ENCODE results near the gene ARSI. TPM values are rescaled to one million over a fixed set of nuclear protein-coding genes. Genes with fewer than 3 reads are reported as not detected.
"Not testable (repeated sequence)": the region's sequence is repeated elsewhere in the genome, so short reads cannot be mapped to it uniquely, and the experiment has no call there.

ARSI gene
- polyA plus RNA-seq, 1 donor, result 2.2 TPM

- DNase-seq, result no peak
- H3K36me3 ChIP-seq (ENCODE audit: control insufficient read depth, insufficient read depth, low read length), result no peaks in the 10 kb centered on the region
- H3K27ac ChIP-seq (ENCODE audit: low read length), result no peak overlapping the region
- no CpG with 5 or more reads among the region's 12 CpGs for WGBS (ENCODE audit: insufficient coverage, low lambda C conversion rate)
- H3K27me3 ChIP-seq (ENCODE audit: control insufficient read depth, insufficient read depth, low read length), result no peaks in the 10 kb centered on the region
- no peaks in the 10 kb centered on the region for H3K4me1 ChIP-seq (ENCODE audit: control insufficient read depth, insufficient read depth, low read length)
- no peaks in the 10 kb centered on the region for H3K9me3 ChIP-seq (ENCODE audit: control insufficient read depth, low read depth, low read length)
- H3K4me3 ChIP-seq (ENCODE audit: low read length), result no peak overlapping the region
Observed at GRCh38 chr5:150256410-150257064, 46.2 kb downstream of the ARSI start.

- Histone ChIP-seq H3K4me3 (ENCODE audit: low read length) (no peak overlapping the region), H3K27me3 (ENCODE audit: control insufficient read depth, insufficient read depth, low read length) (no peaks in the 10 kb centered on the region), H3K36me3 (ENCODE audit: control insufficient read depth, insufficient read depth, low read length) (no peaks in the 10 kb centered on the region), H3K9me3 (ENCODE audit: control insufficient read depth, low read depth, low read length) (no peaks in the 10 kb centered on the region), H3K4me1 (ENCODE audit: control insufficient read depth, insufficient read depth, low read length) (no peaks in the 10 kb centered on the region), H3K27ac (ENCODE audit: low read length) (no peak overlapping the region)
- no peak for DNase-seq
- WGBS (ENCODE audit: insufficient coverage, low lambda C conversion rate), result no CpG with 5 or more reads among the region's 6 CpGs
Observed at GRCh38 chr5:150255659-150256409, 46.9 kb downstream of the ARSI start.

GRCh38 chr5:150254774-150255173, 47.9 kb downstream of the ARSI start:
- Histone ChIP-seq H3K27me3 (ENCODE audit: control insufficient read depth, insufficient read depth, low read length) (no peaks in the 10 kb centered on the region), H3K36me3 (ENCODE audit: control insufficient read depth, insufficient read depth, low read length) (no peaks in the 10 kb centered on the region), H3K4me1 (ENCODE audit: control insufficient read depth, insufficient read depth, low read length) (no peaks in the 10 kb centered on the region), H3K27ac (ENCODE audit: low read length) (no peak overlapping the region), H3K9me3 (ENCODE audit: control insufficient read depth, low read depth, low read length) (no peaks in the 10 kb centered on the region), H3K4me3 (ENCODE audit: low read length) (no peak overlapping the region)
- WGBS (ENCODE audit: insufficient coverage, low lambda C conversion rate), result no CpG with 5 or more reads among the region's 4 CpGs
- DNase-seq, result no peak

GRCh38 chr5:150254363-150254762, 48.3 kb downstream of the ARSI start:
- no peak overlapping the region for H3K4me3 ChIP-seq (ENCODE audit: low read length)
- no peaks in the 10 kb centered on the region for H3K36me3 ChIP-seq (ENCODE audit: control insufficient read depth, insufficient read depth, low read length)
- H3K4me1 ChIP-seq (ENCODE audit: control insufficient read depth, insufficient read depth, low read length), result no peaks in the 10 kb centered on the region
- no peak for DNase-seq
- no CpG with 5 or more reads among the region's 7 CpGs for WGBS (ENCODE audit: insufficient coverage, low lambda C conversion rate)
- no peak overlapping the region for H3K27ac ChIP-seq (ENCODE audit: low read length)
- no peaks in the 10 kb centered on the region for H3K27me3 ChIP-seq (ENCODE audit: control insufficient read depth, insufficient read depth, low read length)
- no peaks in the 10 kb centered on the region for H3K9me3 ChIP-seq (ENCODE audit: control insufficient read depth, low read depth, low read length)

GRCh38 chr5:150253416-150254208, 49.1 kb downstream of the ARSI start:
- Histone ChIP-seq H3K27me3 (ENCODE audit: control insufficient read depth, insufficient read depth, low read length) (no peaks in the 10 kb centered on the region), H3K4me1 (ENCODE audit: control insufficient read depth, insufficient read depth, low read length) (no peaks in the 10 kb centered on the region), H3K27ac (ENCODE audit: low read length) (no peak overlapping the region), H3K36me3 (ENCODE audit: control insufficient read depth, insufficient read depth, low read length) (no peaks in the 10 kb centered on the region), H3K4me3 (ENCODE audit: low read length) (no peak overlapping the region), H3K9me3 (ENCODE audit: control insufficient read depth, low read depth, low read length) (no peaks in the 10 kb centered on the region)
- no peak for DNase-seq
- WGBS (ENCODE audit: insufficient coverage, low lambda C conversion rate), result no CpG with 5 or more reads among the region's 10 CpGs

- Histone ChIP-seq H3K27me3 (ENCODE audit: control insufficient read depth, insufficient read depth, low read length) (no peaks in the 10 kb centered on the region), H3K27ac (ENCODE audit: low read length) (no peak overlapping the region), H3K4me3 (ENCODE audit: low read length) (no peak overlapping the region), H3K9me3 (ENCODE audit: control insufficient read depth, low read depth, low read length) (no peaks in the 10 kb centered on the region), H3K4me1 (ENCODE audit: control insufficient read depth, insufficient read depth, low read length) (peaks cover 1% of the 10 kb centered on the region), H3K36me3 (ENCODE audit: control insufficient read depth, insufficient read depth, low read length) (no peaks in the 10 kb centered on the region)
- WGBS (ENCODE audit: insufficient coverage, low lambda C conversion rate), result no CpG with 5 or more reads among the region's 6 CpGs
- DNase-seq, result no peak
Observed at GRCh38 chr5:150252489-150252888, 50.2 kb downstream of the ARSI start.

GRCh38 chr5:150251504-150251903, 51.2 kb downstream of the ARSI start:
- peaks cover 9% of the 10 kb centered on the region for H3K4me1 ChIP-seq (ENCODE audit: control insufficient read depth, insufficient read depth, low read length)
- WGBS (ENCODE audit: insufficient coverage, low lambda C conversion rate), result no CpG with 5 or more reads among the region's 7 CpGs
- H3K36me3 ChIP-seq (ENCODE audit: control insufficient read depth, insufficient read depth, low read length), result no peaks in the 10 kb centered on the region
- no peak overlapping the region for H3K27ac ChIP-seq (ENCODE audit: low read length)
- H3K9me3 ChIP-seq (ENCODE audit: control insufficient read depth, low read depth, low read length), result no peaks in the 10 kb centered on the region
- no peak for DNase-seq
- H3K27me3 ChIP-seq (ENCODE audit: control insufficient read depth, insufficient read depth, low read length), result no peaks in the 10 kb centered on the region
- H3K4me3 ChIP-seq (ENCODE audit: low read length), result no peak overlapping the region

- no peak for DNase-seq
- Histone ChIP-seq H3K36me3 (ENCODE audit: control insufficient read depth, insufficient read depth, low read length) (no peaks in the 10 kb centered on the region), H3K4me3 (ENCODE audit: low read length) (no peak overlapping the region), H3K27ac (ENCODE audit: low read length) (no peak overlapping the region), H3K4me1 (ENCODE audit: control insufficient read depth, insufficient read depth, low read length) (peaks cover 11% of the 10 kb centered on the region), H3K9me3 (ENCODE audit: control insufficient read depth, low read depth, low read length) (peaks cover 4% of the 10 kb centered on the region), H3K27me3 (ENCODE audit: control insufficient read depth, insufficient read depth, low read length) (no peaks in the 10 kb centered on the region)
- 60% methylated on average over 1 of the region's 5 CpGs for WGBS (ENCODE audit: insufficient coverage, low lambda C conversion rate)
Observed at GRCh38 chr5:150249744-150250143, 53.0 kb downstream of the ARSI start.

- Histone ChIP-seq H3K27ac (ENCODE audit: low read length) (no peak overlapping the region), H3K9me3 (ENCODE audit: control insufficient read depth, low read depth, low read length) (peaks cover 4% of the 10 kb centered on the region), H3K4me1 (ENCODE audit: control insufficient read depth, insufficient read depth, low read length) (peaks cover 11% of the 10 kb centered on the region), H3K27me3 (ENCODE audit: control insufficient read depth, insufficient read depth, low read length) (no peaks in the 10 kb centered on the region), H3K4me3 (ENCODE audit: low read length) (no peak overlapping the region), H3K36me3 (ENCODE audit: control insufficient read depth, insufficient read depth, low read length) (no peaks in the 10 kb centered on the region)
- WGBS (ENCODE audit: insufficient coverage, low lambda C conversion rate), result no CpG with 5 or more reads among the region's 3 CpGs
- DNase-seq, result no peak
Observed at GRCh38 chr5:150248946-150249345, 53.8 kb downstream of the ARSI start.

- H3K27me3 ChIP-seq (ENCODE audit: control insufficient read depth, insufficient read depth, low read length); H3K9me3 ChIP-seq (ENCODE audit: control insufficient read depth, low read depth, low read length); DNase-seq; H3K4me3 ChIP-seq (ENCODE audit: low read length); H3K36me3 ChIP-seq (ENCODE audit: control insufficient read depth, insufficient read depth, low read length); H3K27ac ChIP-seq (ENCODE audit: low read length): not testable (repeated sequence)
- peaks cover 11% of the 10 kb centered on the region for H3K4me1 ChIP-seq (ENCODE audit: control insufficient read depth, insufficient read depth, low read length)
- WGBS (ENCODE audit: insufficient coverage, low lambda C conversion rate), result no CpG with 5 or more reads among the region's 6 CpGs
Observed at GRCh38 chr5:150248493-150248892, 54.2 kb downstream of the ARSI start.
